Hepatocyte (in vitro differentiated cells): Measurements from ENCODE around the gene PAFAH1B1. TPM values are rescaled to one million over a fixed set of nuclear protein-coding genes. Genes with fewer than 3 reads are reported as not detected.

Experiments used
- DNase-seq: peaks from one replicate; pipeline ENCODE4 v3.0.0-alpha.2; 2016; ENCODE audit warnings: low spot score
- H2AFZ ChIP-seq: fragments of 200-600 bp; sonication (generic); 2 replicates; pipeline ENCODE4 v1.6.0; 2016; ENCODE audit warnings: antibody characterized with exemption, mild to moderate bottlenecking
- H3K27ac ChIP-seq: fragments of 200-600 bp; sonication (generic); 2 replicates; pipeline ENCODE4 v1.5.1; 2016; ENCODE audit warnings: mild to moderate bottlenecking
- H3K27me3 ChIP-seq: fragments of 200-600 bp; sonication (generic); 2 replicates; pipeline ENCODE4 v1.6.1; 2016
- H3K36me3 ChIP-seq: fragments of 200-600 bp; sonication (generic); replicated peaks from 2 replicates; pipeline ENCODE4 v1.5.1; 2016; ENCODE audit warnings: low read depth; ENCODE audit not compliant: insufficient read depth
- H3K4me1 ChIP-seq: fragments of 200-600 bp; sonication (generic); 2 replicates; pipeline ENCODE4 v1.5.1; 2016; ENCODE audit warnings: mild to moderate bottlenecking, moderate library complexity; ENCODE audit not compliant: insufficient read depth
- H3K4me2 ChIP-seq: fragments of 200-600 bp; sonication (generic); 2 replicates; pipeline ENCODE4 v1.6.0; 2016
- H3K4me3 ChIP-seq: fragments of 200-600 bp; sonication (generic); 2 replicates; pipeline ENCODE4 v1.5.1; 2016; ENCODE audit warnings: mild to moderate bottlenecking
- H3K79me2 ChIP-seq: fragments of 200-600 bp; sonication (generic); 2 replicates; pipeline ENCODE4 v1.6.0; 2017; ENCODE audit warnings: mild to moderate bottlenecking
- H3K9me2 ChIP-seq: fragments of 200-600 bp; sonication (generic); replicated peaks from 2 replicates; pipeline ENCODE4 v1.6.0; 2017; ENCODE audit warnings: mild to moderate bottlenecking; ENCODE audit not compliant: insufficient read depth
- H3K9me3 ChIP-seq: fragments of 200-600 bp; sonication (generic); 2 replicates; pipeline ENCODE4 v1.5.1; 2016; ENCODE audit warnings: low read depth, mild to moderate bottlenecking
- H4K20me1 ChIP-seq: fragments of 200-600 bp; sonication (generic); 2 replicates; pipeline ENCODE4 v1.6.0; 2016; ENCODE audit warnings: mild to moderate bottlenecking; ENCODE audit not compliant: insufficient read depth, poor library complexity, severe bottlenecking
- CTCF ChIP-seq: fragments of 200-600 bp; sonication (generic); IDR thresholded peaks from 2 replicates; pipeline ENCODE4 v1.5.1; 2016; ENCODE audit warnings: antibody characterized with exemption, mild to moderate bottlenecking; ENCODE audit not compliant: poor library complexity
- EZH2 ChIP-seq: fragments of 200-600 bp; sonication (generic); IDR thresholded peaks from 2 replicates; pipeline ENCODE4 v1.6.1; 2016; ENCODE audit warnings: antibody characterized with exemption, mild to moderate bottlenecking, borderline replicate concordance
- EZH2phosphoT487 ChIP-seq: fragments of 200-600 bp; sonication (generic); IDR thresholded peaks from one replicate; pipeline ENCODE4 v1.6.1; 2018; ENCODE audit warnings: antibody characterized with exemption, mild to moderate bottlenecking, low read depth, moderate library complexity; ENCODE audit not compliant: unreplicated experiment, severe bottlenecking
- WGBS: methylation state at CpG from one replicate; pipeline ENCODE4 v1.1.6; 2016; ENCODE audit warnings: low lambda C conversion rate; ENCODE audit errors: missing lambda C conversion rate; 5-methylcytosine and 5-hydroxymethylcytosine counted together
- polyA plus RNA-seq: library from polyadenylated mRNA; unstranded; fragments of >200 nt; fragmentation: Nextera tagmentation; extraction: Ambion mirVana; gene quantifications from 2 replicates; pipeline ENCODE4 v1.2.1, GENCODE V29; 2016
- total RNA-seq: library from RNA; depleted of rRNA; stranded (reverse); fragments of >200 nt; gene quantifications from 2 replicates; pipeline ENCODE4 v1.2.3, GENCODE V29; 2014

Gene PAFAH1B1
- total and polyA plus RNA-seq, 2 experiments from 2014 or later = 37.5 to 91.8 TPM

GRCh38 chr17:2716649-2717048, 123.2 kb downstream of the PAFAH1B1 start:
- Histone ChIP-seq H3K4me2 (no peak overlapping the region), H3K4me1 (peaks cover 6% of the 10 kb centered on the region), H3K27ac (no peak overlapping the region), H3K79me2 (no peaks in the 10 kb centered on the region), H3K4me3 (no peak overlapping the region), H4K20me1 (no peaks in the 10 kb centered on the region), H3K36me3 (no peaks in the 10 kb centered on the region), H3K27me3 (peaks cover under 1% of the 10 kb centered on the region), H2AFZ (no peak overlapping the region), H3K9me2 (no peaks in the 10 kb centered on the region), H3K9me3 (no peaks in the 10 kb centered on the region)
- TF ChIP-seq EZH2 = no peak
- no peak for TF ChIP-seq CTCF
- TF ChIP-seq EZH2phosphoT487 = no peak
- WGBS = 51% methylated on average over 5 of the region's 5 CpGs
- no peak for DNase-seq

GRCh38 chr17:2718150-2718938, 124.9 kb downstream of the PAFAH1B1 start:
- Histone ChIP-seq H3K4me1 (no peaks in the 10 kb centered on the region), H3K27me3 (peaks cover 7% of the 10 kb centered on the region), H3K36me3 (no peaks in the 10 kb centered on the region), H3K9me3 (no peaks in the 10 kb centered on the region), H2AFZ (no peak overlapping the region), H4K20me1 (no peaks in the 10 kb centered on the region), H3K27ac (no peak overlapping the region), H3K79me2 (no peaks in the 10 kb centered on the region), H3K4me3 (no peak overlapping the region), H3K4me2 (no peak overlapping the region), H3K9me2 (no peaks in the 10 kb centered on the region)
- no peak for TF ChIP-seq CTCF
- no peak for TF ChIP-seq EZH2phosphoT487
- no peak for TF ChIP-seq EZH2
- 75% methylated on average over 13 of the region's 13 CpGs for WGBS
- DNase-seq = no peak

- DNase-seq = no peak
- Histone ChIP-seq H3K4me2 (no peak overlapping the region), H3K9me3 (no peaks in the 10 kb centered on the region), H3K79me2 (no peaks in the 10 kb centered on the region), H3K36me3 (no peaks in the 10 kb centered on the region), H3K9me2 (no peaks in the 10 kb centered on the region), H2AFZ (no peak overlapping the region), H3K27me3 (peaks cover 10% of the 10 kb centered on the region), H3K27ac (no peak overlapping the region), H3K4me1 (peaks cover 3% of the 10 kb centered on the region), H4K20me1 (no peaks in the 10 kb centered on the region), H3K4me3 (no peak overlapping the region)
- TF ChIP-seq EZH2 = no peak
- TF ChIP-seq EZH2phosphoT487 = no peak
- no peak for TF ChIP-seq CTCF
- 60% methylated on average over 4 of the region's 4 CpGs for WGBS
Measured at GRCh38 chr17:2719861-2720260, 126.4 kb downstream of the PAFAH1B1 start.
